PC-9 (cell line): ENCODE measurements around the gene TTC28. TPM values are rescaled to one million over a fixed set of nuclear protein-coding genes. Genes with fewer than 3 reads are reported as not detected.

Source experiments
- BruUV-seq: library from RNA; stranded (reverse); fragments of 400-500 nt; replicated peaks from 2 replicates; lab custom pipeline; 2021; lab: Mats Ljungman, UMichigan
- CTCF ChIA-PET: fragments of 300-600 bp; sonication (Branson Sonifier 250); formaldehyde crosslinking; loops from one replicate; lab custom pipeline; 2022; ENCODE audit warnings: antibody characterized with exemption; lab: Charles Lee
- POLR2A ChIA-PET: fragments of 300-600 bp; sonication (Branson Sonifier 250); formaldehyde crosslinking; loops from one replicate; lab custom pipeline; 2022; ENCODE audit warnings: antibody characterized with exemption; ENCODE audit not compliant: unreplicated experiment; lab: Charles Lee
- DNase-seq, 2 experiments: peaks; one replicate each; pipeline versions ENCODE4 v3.0.0 to v3.0.0-alpha.2; 2015 to 2022; ENCODE audit warnings: mixed read lengths in 1 of 2
- H2AFZ ChIP-seq: fragments of 200-600 bp; sonication (generic); 2 replicates; pipeline ENCODE4 v1.8.1; 2017; ENCODE audit warnings: antibody characterized with exemption
- H3F3A ChIP-seq: fragments of 200-600 bp; sonication (generic); 2 replicates; pipeline ENCODE4 v1.8.1; 2017; ENCODE audit warnings: antibody characterized with exemption, mild to moderate bottlenecking, low read depth; ENCODE audit not compliant: insufficient read depth
- H3K27ac ChIP-seq: fragments of 200-600 bp; sonication (generic); 2 replicates; pipeline ENCODE4 v1.6.1; 2016; ENCODE audit warnings: mixed run types
- H3K27me3 ChIP-seq: fragments of 200-600 bp; sonication (generic); 2 replicates; pipeline ENCODE4 v1.6.1; 2016; ENCODE audit warnings: low read depth, mixed run types; ENCODE audit not compliant: insufficient read depth
- H3K36me3 ChIP-seq: fragments of 200-600 bp; sonication (generic); 2 replicates; pipeline ENCODE4 v1.6.1; 2016; ENCODE audit warnings: low read depth, mixed run types
- H3K4me1 ChIP-seq: fragments of 200-600 bp; sonication (generic); replicated peaks from 2 replicates; pipeline ENCODE4 v1.6.1; 2016; ENCODE audit warnings: mixed run types; ENCODE audit not compliant: insufficient read depth
- H3K4me2 ChIP-seq: fragments of 200-600 bp; sonication (generic); 2 replicates; pipeline ENCODE4 v1.6.1; 2017; ENCODE audit warnings: mixed run types
- H3K4me3 ChIP-seq: fragments of 200-600 bp; sonication (generic); 2 replicates; pipeline ENCODE4 v1.6.1; 2016; ENCODE audit warnings: mixed run types
- H3K79me2 ChIP-seq: fragments of 200-600 bp; sonication (generic); 2 replicates; pipeline ENCODE4 v1.6.1; 2017; ENCODE audit warnings: low read depth, mixed run types
- H3K9me2 ChIP-seq: fragments of 200-600 bp; sonication (generic); 2 replicates; pipeline ENCODE4 v1.8.1; 2017; ENCODE audit warnings: mild to moderate bottlenecking; ENCODE audit not compliant: insufficient read depth
- H3K9me3 ChIP-seq: fragments of 200-600 bp; sonication (generic); 2 replicates; pipeline ENCODE4 v1.8.1; 2016; ENCODE audit warnings: low read depth; ENCODE audit not compliant: insufficient read depth
- H4K20me1 ChIP-seq: fragments of 200-600 bp; sonication (generic); 2 replicates; pipeline ENCODE4 v1.8.1; 2017; ENCODE audit not compliant: insufficient read depth
- EZH2 ChIP-seq: fragments of 200-600 bp; sonication (generic); IDR thresholded peaks from 2 replicates; pipeline ENCODE4 v1.8.0; 2017; ENCODE audit warnings: antibody characterized with exemption, low read depth
- intact Hi-C: fragments of 100-400 bp; cut with micrococcal nuclease; formaldehyde crosslinking; loops from one replicate; pipeline ENCODE4 v1.10.0; 2022; ENCODE audit not compliant: unreplicated experiment
- total RNA-seq: library from RNA; stranded (reverse); gene quantifications from 2 replicates; pipeline ENCODE4 v1.2.3, GENCODE V29; 2021
- TF ChIP-seq, protein P1 (sequence below): fragments of 200-600 bp; sonication (generic); conservative IDR thresholded peaks from 2 replicates; pipeline ENCODE4 v1.6.1; 2017; ENCODE audit warnings: mixed run types, antibody characterized with exemption, mild to moderate bottlenecking, moderate library complexity

The TTC28 gene
- total RNA-seq, 1 experiment from 2014 or later = 6.7 TPM

DNA sequence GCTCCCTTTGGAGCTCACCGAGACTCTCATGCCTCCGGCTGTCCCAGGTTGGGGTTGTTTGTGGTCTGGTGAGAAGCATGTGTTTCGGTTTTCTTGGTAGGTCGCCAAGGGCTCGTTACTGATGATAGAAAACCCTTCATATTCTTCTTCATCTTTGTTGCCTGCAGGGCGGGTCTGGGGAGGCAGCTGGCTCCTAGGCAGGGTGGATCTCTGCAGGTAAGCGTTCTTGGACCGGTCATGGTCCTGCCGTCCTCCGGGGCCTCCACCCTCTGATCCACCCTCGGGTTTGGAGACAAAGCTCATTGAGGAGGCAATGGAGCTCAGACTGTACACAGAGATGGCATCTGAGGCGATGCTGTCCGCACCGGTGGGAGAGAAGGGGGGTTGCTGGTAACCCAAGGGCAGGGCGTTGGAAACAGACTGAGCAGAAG is 696.3 kb downstream of the TTC28 start:
- intact Hi-C loops = no loop called here
- Histone ChIP-seq H3K4me3 (no peak overlapping the region), H3F3A (no peaks in the 10 kb centered on the region), H3K36me3 (no peaks in the 10 kb centered on the region), H3K9me2 (no peaks in the 10 kb centered on the region), H4K20me1 (no peaks in the 10 kb centered on the region), H2AFZ (no peak overlapping the region), H3K4me2 (no peak overlapping the region), H3K27me3 (no peaks in the 10 kb centered on the region), H3K9me3 (no peaks in the 10 kb centered on the region), H3K27ac (no peak overlapping the region), H3K4me1 (no peaks in the 10 kb centered on the region), H3K79me2 (no peaks in the 10 kb centered on the region)
- BruUV-seq = no TSS peak
- DNase-seq = no peak
- CTCF ChIA-PET = interaction anchor here (0.6 kb wide), 1 partner anchor 135 kb away, joined by 3 read pairs; no protein-coding TSS in a partner anchor
- POLR2A ChIA-PET = no interaction called here
- TF ChIP-seq EZH2 = no peak
- TF ChIP-seq, protein P1, sequence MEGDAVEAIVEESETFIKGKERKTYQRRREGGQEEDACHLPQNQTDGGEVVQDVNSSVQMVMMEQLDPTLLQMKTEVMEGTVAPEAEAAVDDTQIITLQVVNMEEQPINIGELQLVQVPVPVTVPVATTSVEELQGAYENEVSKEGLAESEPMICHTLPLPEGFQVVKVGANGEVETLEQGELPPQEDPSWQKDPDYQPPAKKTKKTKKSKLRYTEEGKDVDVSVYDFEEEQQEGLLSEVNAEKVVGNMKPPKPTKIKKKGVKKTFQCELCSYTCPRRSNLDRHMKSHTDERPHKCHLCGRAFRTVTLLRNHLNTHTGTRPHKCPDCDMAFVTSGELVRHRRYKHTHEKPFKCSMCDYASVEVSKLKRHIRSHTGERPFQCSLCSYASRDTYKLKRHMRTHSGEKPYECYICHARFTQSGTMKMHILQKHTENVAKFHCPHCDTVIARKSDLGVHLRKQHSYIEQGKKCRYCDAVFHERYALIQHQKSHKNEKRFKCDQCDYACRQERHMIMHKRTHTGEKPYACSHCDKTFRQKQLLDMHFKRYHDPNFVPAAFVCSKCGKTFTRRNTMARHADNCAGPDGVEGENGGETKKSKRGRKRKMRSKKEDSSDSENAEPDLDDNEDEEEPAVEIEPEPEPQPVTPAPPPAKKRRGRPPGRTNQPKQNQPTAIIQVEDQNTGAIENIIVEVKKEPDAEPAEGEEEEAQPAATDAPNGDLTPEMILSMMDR = no peak

DNA sequence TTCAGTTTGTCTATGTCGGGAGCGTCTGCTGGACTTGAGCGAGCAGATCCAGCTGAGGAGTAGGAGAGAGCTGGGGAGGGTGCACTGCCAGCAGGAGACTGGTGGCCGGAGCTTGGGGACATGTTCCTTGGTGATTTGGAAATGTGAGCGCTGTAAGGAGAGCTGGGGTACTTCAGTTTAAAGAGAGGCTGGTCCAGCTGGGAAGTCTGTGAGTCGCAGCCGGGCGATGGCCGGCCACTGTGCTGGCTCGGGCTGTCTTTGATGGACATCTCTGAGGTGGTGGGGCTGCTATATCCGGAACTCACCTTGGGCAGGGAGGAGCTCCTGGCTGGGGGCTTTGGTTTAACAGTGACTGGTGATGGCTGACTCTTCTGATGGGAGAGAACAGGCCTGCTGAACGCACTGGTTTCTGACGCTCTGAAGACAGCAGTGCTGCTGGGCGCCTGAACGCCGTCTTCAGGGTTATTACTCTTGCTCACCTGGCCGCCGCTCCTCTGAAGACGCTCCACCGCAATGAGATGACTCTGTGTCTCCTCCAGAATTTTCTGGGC is 696.9 kb downstream of the TTC28 start:
- no peak for DNase-seq
- Histone ChIP-seq H3K9me2 (no peaks in the 10 kb centered on the region), H4K20me1 (no peaks in the 10 kb centered on the region), H3K4me2 (no peak overlapping the region), H2AFZ (no peak overlapping the region), H3F3A (no peaks in the 10 kb centered on the region), H3K9me3 (no peaks in the 10 kb centered on the region), H3K4me1 (no peaks in the 10 kb centered on the region), H3K36me3 (no peaks in the 10 kb centered on the region), H3K27me3 (no peaks in the 10 kb centered on the region), H3K4me3 (no peak overlapping the region), H3K79me2 (no peaks in the 10 kb centered on the region), H3K27ac (no peak overlapping the region)
- ChIA-PET POLR2A (no interaction called here), CTCF (no interaction called here)
- no TSS peak for BruUV-seq
- TF ChIP-seq, protein P1 = no peak
- no peak for TF ChIP-seq EZH2
- intact Hi-C loops = no loop called here

DNA sequence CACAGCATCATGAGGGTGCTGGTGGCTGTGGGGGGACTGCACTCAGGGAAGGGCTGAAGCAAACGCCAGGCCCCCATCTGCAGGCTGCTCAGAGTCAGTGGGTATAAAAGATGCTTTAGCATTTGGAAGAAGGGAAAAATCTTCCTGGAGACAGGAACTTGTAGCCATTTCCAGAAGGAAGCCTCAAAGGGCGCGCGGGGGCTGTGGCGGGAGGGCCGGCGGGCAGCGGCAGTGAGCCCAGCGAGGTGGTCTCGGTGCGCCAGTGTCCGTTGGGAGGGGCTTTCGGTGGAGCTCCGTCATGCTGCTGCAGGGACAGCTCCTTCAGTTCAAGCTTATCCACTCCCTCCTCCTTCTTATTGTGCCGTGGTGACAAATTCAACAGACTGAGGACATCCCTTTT is 697.5 kb downstream of the TTC28 start:
- no TSS peak for BruUV-seq
- TF ChIP-seq EZH2 = no peak
- TF ChIP-seq, protein P1 = no peak
- CTCF ChIA-PET = no interaction called here

More for the DNA sequence above, 697.5 kb downstream of the TTC28 start:
- H2AFZ ChIP-seq = no peak overlapping the region
- no peaks in the 10 kb centered on the region for H3F3A ChIP-seq
- H3K79me2 ChIP-seq = no peaks in the 10 kb centered on the region
- no peaks in the 10 kb centered on the region for H3K4me1 ChIP-seq
- H3K4me2 ChIP-seq = no peak overlapping the region
- POLR2A ChIA-PET = interaction anchor here (0.7 kb wide), 1 partner anchor 18 kb away, joined by 4 read pairs; no protein-coding TSS in a partner anchor
- H4K20me1 ChIP-seq = no peaks in the 10 kb centered on the region
- no peaks in the 10 kb centered on the region for H3K9me3 ChIP-seq
- H3K27ac ChIP-seq = no peak overlapping the region
- intact Hi-C loops = no loop called here
- H3K27me3 ChIP-seq = no peaks in the 10 kb centered on the region
- no peaks in the 10 kb centered on the region for H3K9me2 ChIP-seq
- no peak for DNase-seq
- H3K4me3 ChIP-seq = no peak overlapping the region
- H3K36me3 ChIP-seq = no peaks in the 10 kb centered on the region
